HG03460 (cell line): ENCODE data around the gene NYAP2.

ENCODE experiments used
- ATAC-seq: cut with Tn5 transposase; IDR thresholded peaks from one replicate; pipeline ENCODE4 v1.9.1; 2021; ENCODE audit not compliant: unreplicated experiment

The NYAP2 gene

DNA sequence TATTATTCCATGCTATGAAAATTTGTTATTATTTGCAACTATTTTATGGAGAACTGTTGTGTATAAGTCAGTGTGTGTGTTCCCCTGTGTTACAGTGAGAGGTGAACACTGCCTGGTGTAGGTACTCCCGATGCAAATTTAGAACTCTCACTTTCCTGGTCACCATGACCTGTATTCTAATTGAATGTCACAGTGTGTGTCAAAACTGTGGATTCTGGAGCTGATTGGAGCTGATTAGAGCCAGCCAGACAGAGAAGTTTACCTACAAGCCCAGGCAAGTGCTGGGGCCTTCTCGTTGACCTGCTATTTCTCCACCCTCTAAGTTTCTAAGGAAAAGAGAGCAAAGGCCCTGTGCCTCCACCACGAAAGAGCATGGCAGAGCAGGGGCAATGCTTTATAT, 216.0 kb downstream of the NYAP2 start:
- no peak for ATAC-seq

DNA sequence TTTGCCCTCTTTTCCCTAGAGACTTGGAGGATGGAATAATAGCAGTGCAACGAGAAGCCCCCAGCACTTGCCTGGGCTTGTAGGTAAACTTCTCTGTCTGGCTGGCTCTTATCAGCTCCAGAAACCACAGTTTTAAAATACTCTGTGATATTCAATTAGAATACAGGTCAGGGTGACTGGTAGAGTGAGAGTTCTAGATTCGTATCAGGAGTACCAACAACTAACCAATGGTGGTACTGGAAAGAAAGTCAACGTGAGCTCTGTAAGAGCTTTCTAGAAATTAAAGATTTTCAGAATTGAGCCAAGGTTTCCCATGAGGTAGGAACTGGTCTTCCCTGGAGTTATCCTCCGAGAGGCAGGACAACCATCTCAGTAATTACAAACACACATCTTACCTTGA, 216.9 kb downstream of the NYAP2 start:
- no peak for ATAC-seq

DNA sequence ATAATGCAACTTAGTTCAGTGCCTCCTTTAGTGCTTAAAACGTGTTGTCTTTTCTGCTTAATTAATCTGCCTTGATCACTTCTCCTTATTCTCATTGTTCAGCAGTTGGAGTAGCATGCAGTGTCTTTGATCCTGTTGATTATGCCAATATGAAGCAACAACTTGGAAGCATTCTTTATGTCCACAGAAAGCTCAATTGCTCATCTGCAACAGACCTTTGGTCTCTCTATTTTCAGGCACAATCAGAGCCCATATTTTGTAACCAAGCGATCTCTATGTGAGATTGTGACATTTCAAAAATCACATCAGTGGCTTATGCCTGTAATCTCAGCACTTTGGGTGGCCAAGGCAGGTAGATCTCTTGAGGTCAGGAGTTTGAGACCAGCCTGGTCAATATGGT, 217.3 kb downstream of the NYAP2 start:
- no peak for ATAC-seq

DNA sequence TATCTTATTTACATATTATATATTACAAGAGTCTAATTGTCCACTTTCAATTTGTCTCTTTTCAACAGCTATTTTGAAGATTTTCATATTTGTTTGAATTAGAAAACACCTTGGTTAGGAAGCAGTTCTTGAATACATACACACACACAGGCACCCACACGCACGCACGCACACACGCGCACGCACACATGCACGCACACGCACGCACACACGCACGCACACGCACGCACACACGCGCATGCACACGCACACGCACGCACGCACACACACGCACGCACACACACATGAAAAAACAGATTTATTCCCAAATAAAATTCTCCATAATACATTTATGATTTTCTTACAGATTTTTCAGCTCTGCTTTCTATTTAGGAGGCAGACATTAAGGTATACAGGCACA, 220.7 kb downstream of the NYAP2 start:
- ATAC-seq = no peak

DNA sequence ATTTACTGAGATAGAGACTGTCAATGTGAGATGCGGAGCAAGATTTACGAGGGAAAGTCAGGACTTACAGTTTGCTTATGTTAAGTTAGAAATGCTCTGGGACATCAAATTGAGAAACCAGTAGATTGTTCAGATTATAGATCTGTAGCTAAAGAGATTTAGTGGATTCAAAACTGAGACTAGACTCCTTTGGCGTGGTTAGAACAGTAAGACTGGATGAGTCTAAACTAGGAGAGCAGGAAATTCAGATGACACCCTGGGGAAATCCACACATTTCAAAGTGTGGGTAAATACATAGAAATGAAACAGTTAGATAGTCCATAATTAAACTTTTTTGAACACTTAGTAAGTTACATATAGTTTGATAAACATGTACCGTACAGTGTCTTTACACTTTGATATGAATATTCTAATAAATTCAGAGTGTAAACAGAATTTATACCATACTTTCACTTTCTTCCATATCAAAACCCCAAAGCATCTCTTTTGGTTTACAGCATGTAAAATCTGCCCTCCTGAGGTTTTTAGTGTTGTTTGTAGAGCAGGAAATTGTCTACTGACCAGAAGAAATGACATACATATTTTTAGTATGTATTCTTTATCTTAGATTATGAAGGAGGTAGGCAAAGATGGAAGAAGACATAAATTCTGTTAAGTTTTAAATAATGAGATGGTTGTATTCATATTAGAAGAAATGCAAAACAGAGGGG, 231.5 kb downstream of the NYAP2 start:
- no peak for ATAC-seq

DNA sequence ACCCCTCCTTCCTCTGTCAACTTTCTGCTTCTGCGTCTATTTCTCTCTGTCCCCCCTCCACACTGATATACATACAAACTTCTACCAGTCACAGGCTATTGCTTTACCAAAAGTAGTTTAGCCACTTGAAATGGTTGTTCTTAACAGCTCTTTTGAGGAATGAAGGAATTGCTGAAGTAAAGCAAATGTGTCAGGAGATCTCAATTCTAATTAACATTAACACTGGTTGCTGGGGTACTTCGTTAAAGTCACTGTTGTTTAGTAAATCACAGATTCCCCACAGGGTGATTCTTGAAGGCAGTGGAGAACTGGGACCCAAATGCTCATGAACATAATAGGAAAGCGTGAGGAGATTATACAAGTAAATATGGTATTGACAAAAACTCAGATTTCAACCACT, 232.8 kb downstream of the NYAP2 start:
- no peak for ATAC-seq

DNA sequence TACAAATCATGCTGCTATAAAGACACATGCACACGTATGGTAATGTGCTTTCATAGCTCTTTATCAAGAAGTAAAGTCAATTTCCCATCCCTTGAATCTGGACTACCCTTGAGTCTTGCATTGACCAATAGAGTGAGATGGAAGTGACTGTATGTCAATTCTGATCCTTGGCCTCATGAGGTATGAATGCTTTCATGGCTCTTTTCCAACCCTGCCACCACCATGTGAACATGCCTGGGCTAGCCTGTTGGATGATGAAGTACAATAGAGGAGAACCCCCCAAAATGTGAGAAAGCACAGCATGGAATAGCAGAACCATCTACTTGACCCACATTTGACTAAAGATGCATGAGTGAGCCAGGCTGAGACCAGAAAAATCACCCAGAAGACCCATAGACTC, 237.0 kb downstream of the NYAP2 start:
- ATAC-seq = no peak

DNA sequence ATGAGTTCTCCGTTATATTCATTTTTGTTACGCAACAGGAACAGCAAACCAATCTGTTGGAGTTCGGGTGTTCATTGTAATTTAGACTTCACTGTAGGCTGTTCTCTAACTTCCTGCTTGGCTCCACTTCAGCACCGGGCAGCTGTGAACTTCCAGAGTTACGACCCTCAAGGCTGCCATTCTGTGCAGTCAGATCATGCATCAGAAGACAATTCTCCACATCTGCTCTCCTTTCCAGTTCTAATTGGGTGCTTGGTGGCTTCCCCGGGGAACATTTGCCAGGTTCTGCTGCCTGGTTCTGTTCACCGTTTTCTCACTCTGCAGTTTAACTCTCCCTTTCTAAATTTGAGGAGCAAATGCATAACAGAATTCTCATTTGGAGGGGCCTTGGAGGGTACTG, 237.7 kb downstream of the NYAP2 start:
- no peak for ATAC-seq

DNA sequence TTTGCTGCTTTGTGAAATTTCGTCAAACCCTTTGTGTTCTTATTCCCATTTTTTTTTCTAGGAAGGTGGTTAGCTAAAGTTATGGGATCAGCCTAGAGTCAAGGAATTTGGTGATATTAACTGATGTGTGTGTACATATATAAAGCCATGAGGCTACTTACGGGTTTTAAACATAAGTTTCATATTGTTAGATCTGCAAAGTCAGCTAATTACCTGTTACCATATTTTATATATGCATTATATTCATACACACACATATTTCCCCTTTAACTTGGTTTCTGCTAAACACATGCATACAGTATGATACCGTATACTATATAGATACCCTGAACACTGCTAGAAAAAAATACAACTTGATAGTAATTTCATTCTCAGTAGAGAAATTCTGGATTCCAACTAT, 241.0 kb downstream of the NYAP2 start:
- ATAC-seq = no peak

DNA sequence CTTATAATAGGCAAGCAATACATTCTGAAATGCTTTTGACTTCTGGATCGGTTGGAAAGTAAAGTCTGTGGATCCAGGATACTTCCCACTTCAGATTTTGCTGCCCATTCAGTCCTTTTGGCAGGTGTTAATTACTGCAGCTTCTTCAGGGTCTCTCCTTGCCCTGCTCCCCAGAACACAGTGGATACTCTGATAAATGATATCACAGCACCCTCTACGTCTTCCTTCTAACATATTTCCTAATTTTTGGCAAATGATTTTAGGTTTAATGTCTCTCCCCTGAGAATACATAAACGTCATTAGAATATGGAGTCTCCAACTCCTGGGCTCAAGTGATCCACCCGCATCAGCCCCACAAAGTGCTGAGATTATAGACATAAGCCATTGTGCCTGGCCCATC, 249.8 kb downstream of the NYAP2 start:
- ATAC-seq = no peak

DNA sequence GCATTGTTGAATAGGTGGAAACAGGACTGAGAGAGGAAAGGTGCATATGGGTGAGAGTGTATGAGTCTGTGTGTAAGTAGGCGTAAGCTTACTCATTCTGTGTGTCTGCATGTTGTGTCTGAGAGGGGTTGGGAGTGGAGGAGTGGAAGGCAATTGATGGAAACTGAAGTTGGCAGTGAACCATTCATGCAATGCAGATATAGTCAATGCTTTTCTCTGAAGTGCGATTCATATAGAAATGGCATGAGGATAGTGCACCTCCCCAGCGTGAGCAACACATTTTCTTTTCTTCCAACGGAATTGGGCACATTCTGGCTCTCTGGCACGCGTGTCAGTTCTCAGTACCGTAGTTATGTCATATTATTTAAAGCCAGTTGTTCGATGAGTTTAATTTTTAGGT, 250.5 kb downstream of the NYAP2 start:
- no peak for ATAC-seq

DNA sequence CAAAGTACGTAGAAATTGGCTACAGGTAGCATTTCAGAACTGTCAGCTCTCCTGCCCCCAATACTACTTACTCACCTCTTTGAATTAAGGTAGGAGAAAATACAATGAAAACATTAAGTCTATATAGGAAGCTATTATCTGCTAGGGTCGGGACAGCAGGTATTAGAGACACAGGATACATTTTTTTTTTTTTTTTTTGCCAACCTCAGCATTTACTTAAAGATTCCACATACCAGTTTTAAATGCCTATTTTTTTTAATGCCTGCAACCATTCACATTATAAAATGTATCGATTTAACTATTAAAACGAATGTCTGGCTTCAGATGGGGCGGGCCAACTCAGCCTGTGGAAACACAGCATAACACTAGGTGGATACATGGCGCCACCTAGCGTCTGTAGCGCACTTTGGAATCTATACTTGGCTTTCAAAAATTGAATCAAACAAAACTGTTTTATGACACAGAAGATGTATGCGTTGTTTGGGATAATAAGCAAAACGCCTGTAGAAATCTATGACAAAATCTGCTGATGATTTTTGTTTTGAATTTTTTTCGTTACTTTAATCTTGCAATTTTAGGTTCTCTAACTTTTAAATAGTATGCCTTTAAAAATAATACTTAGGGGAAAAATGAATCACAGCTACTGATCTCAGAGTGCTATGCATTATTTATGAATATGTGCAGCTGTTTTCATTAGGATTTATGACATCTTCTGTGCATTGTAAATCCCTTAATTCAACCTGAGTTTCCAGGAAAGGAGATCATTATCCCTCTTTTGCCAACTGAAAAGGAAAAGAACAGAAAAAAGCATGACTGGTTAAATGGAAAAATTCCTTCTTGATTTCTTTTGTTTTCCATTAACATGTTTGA, 261.0 kb downstream of the NYAP2 start:
- peak; percentile 85 for ATAC-seq

DNA sequence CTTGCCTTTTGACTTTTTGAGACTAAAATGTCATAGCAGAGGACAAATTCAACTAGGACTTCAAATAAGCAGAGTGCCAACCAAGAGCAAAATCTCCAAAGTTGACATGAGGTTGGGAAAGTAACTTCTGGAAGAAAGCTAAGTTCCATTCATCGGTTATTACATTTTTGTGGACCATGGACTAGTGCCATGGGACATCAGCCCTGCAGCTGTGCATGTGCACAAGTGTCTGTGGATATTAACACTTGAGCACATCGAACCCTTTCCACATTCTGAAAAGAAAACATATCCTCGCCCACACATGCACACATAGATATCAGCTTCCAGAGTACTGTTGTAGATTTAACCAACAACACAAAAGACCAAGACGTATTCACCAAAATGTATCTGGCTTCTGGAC, 262.6 kb downstream of the NYAP2 start:
- ATAC-seq = no peak

DNA sequence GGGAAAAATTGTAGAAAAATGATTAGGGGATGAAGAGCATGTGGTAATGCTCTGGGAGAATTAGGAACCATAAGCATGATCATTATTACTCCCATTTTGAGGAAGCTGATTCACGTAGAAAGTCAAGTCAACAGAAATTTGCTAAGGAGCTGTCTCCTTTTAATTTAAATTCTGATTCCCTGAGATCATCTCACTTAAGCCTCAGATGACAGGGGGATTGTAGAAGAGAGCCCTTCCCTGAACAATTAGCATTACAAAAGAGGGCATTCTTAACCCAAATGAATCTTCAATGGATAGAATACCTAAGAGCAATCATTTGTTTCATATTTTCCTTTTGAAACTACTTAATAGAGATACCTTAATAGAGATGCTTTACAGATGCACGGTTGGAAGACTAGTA, 267.9 kb downstream of the NYAP2 start:
- no peak for ATAC-seq

DNA sequence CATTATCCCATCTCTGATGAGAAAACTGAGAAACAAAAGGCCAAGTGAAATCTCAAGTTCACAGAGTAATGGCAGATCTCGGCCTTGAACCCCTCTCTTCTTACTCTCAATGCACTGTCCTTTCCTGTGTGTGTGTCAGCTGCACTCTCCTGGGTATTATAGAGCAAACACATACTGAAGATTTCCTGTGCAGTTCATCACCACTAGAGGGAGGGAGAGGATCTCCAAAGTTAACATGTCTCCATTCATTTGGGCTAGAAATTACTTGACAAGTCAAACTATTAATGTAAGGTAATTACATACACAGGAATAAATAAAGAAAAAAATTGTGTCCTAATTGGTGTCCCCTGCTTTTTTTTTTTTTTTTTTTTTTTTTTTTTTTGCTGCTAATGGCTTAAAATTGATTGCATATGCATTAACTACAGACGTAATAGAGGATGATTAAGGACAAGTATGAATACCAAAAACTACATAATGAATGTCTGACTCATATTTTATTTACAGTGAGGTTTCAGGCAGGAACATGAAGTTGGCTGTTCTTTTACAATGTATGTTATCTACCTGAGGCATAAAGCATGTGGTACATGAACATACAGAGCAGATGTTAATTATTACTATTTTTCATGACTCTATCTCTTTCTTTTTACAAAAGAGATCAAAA, 269.2 kb downstream of the NYAP2 start:
- ATAC-seq = peak; percentile 91

DNA sequence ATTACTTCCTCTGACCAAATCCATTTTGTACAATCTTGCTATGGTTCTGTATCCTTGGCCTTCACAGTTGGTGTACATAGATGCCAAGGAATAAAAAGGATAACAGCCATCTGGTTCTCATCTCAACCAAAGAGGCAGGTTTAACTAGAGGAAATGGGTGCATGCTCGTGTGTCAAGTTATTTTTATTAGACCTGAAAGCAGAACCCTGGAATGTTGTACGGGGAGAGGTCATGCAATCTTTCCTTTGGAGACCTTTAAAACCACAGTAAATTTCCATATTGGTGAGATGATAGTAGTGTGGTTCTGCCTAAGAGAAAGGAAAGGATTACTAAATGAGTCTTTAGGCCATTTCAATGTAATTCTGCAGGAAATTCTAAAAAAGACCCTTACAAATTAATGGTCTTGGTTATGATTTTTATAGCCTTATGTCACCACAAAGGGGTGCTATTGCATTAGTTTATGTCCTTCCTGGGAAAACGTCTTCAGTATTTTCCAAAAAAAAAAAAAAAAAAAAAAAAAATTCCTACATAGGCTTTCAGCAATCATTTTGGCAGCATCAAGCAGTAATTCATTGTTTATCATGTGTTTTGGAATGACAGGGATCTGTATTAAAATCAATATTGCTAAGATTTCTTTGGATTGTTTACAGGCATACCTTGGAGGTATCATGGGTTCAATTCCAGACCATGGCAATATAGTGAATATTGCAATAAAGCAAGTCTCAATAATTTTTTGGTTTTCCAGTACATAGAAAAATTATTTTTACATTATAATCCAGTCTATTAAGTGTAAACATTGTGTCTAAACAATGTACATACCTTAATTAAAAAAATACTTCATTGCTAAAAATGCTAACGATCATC, 270.8 kb downstream of the NYAP2 start:
- ATAC-seq = no peak

DNA sequence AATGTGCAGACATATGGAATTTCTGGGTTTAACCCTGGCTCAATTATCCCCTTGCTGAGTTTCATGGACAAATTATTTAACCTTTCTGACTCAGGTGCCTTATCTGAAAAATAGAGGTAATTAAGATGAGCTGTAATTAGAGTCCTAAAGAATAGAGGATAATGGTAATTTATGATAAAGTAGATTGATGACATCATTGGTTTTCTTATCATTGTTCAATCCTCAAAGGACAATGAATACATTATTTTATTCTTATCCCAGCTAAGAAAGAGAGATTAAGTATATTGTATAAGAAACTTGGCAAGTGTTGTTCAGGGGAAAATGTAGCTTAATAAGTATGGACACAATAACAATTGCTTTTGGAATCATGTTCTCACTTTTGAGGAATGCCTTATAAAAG, 279.3 kb downstream of the NYAP2 start:
- no peak for ATAC-seq

DNA sequence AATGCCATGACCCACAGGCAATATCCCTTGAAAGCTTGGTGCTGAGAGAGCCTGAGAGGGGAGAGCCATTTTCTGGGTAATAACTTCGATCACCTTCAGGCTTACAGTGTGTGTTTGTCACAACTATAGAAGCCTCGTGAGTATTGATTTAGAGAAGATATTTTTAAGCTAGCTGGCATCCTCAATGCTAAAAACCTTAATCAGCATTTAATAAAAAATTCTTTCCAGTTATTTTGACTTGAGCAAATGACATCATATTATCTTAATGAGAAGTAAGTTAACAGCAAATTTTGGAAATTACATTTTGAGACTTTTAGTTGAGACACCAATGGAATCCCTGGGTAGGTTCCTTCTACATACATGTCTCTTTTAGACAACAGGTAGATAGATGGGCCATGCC, 283.7 kb downstream of the NYAP2 start:
- no peak for ATAC-seq

DNA sequence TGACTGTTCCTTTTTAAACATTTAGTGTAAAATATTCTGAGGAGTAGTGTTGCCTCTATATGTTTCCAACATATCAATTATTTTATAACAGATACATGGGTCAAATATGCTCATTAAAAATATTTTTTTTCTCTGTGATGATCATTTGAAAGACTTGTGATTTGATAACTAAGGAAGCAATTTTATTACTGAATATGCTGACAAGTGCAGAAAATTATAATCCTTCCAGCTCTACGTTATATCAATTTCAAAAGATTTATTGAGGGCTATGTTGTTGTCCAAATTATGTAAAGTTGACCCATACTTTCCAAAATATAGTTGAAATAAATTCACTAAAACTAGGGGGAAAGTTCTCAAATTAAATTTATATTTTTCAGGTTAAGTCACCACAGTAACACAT, 290.6 kb downstream of the NYAP2 start:
- ATAC-seq = no peak

DNA sequence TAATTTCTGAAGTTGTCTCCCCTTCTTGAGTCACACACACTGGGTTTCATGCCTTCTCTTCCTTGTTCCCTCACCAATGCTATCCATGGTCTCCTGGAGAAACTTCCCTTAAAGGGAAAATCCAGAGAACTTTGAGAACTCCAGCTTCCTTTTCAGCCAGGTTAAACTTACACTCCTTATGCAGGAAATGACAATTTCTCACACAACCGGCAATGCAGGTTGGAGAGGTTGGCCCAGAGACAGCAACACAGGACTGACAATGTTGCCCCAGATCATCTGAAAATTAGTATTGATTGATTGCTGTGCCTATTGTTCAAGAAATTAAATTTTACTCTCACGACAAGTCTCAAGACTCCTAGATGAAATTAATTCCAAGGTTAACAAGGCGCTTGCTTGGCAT, 292.2 kb downstream of the NYAP2 start:
- ATAC-seq = no peak

DNA sequence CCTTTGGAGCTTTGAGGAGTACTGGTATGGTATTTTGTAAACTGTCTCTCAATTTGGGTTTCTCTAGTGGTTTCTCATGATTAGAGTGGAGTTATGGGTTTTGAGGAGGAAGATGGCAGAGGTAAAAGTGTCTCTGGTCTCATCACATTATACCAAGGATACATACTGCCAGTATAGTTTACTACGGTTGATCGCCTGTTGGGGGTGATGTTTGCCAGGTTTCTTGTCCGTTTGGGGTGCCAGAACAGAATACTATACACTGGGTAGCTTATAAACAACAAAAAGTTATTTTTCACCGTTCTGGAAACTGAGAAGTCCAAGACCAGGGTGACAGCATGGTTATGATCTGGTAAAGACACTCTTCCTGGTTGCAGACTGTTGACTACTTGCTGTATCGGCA, 293.7 kb downstream of the NYAP2 start:
- ATAC-seq = no peak
